ENCODE results near the gene DNAJB2. TPM values are rescaled to one million over a fixed set of nuclear protein-coding genes. Genes with fewer than 3 reads are reported as not detected.
"Not testable (repeated sequence)": the region's sequence is repeated elsewhere in the genome, so short reads cannot be mapped to it uniquely, and the experiment has no call there.

The DNAJB2 gene
- total RNA-seq, 4 donors from 2014 or later, result 30.3 to 72.6 (median 35.1) TPM

- DNase-seq, result no peak
- Histone ChIP-seq H3K4me3 (peak overlapping the region in 2 of 4 donors; percentile 12 to 30), H3K9me3 (no peaks in the 10 kb centered on the region), H3K4me1 (peaks cover 27 to 80% (median 44%) of the 10 kb centered on the region in 3 donors), H3K27ac (peak overlapping the region; percentile 66 to 86 (median 82)), H3K27me3 (no peaks in the 10 kb centered on the region), H3K36me3 (peaks cover 0 to 49% (median 6%) of the 10 kb centered on the region in 3 donors)
- 20 to 50% methylated on average over 2 to 9 of the region's 17 CpGs for WGBS, 2 donors
- TF ChIP-seq CTCF (IDR thresholded peaks at IDR 0.05) (no peak), POLR2A (IDR thresholded peaks at IDR 0.05) (no peak)
- intact Hi-C loops (cut with DNase I), result no loop called here
These were observed 6.8 kb downstream of the DNAJB2 start for GRCh38 chr2:219285894-219286425.

DNA sequence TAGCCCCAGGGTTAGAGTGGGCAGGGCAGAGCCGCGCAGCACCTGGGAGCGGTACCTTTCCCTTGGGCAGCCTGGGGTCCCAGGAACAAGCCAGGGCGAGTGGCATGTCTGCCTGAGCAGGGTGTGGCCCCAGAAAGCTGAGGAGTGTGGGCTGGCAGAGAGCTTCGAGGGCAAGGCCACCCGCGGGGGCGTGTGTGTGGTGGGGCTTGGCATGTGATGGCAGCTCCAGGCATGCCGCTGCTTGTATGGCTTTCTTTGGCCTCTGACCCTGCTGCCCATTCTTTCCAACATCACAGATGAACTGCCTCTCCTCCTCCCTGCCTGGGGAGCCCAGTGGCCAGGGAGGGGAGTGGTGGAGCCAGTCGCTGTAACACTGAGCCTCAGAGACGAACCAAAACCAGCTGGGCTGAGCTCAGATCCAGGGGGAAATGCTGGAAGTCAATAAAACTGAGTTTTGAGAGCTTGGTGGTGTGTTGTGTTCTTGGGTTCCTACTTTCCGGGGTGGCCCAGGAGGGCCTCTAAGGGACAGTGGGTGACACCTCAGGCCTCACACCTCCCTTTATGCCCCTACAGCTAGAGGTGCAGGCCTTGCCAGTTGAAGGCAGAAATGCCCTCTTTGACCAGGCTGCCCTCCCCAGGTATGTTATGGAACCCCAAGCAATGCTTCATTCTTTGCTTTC is 7.4 kb downstream of the DNAJB2 start:
- TF ChIP-seq CTCF (IDR thresholded peaks at IDR 0.05), result no peak
- TF ChIP-seq POLR2A (IDR thresholded peaks at IDR 0.05), result no peak
- 20% methylated on average over 5 of the region's 12 CpGs; no CpG with 5 or more reads in 1 of the 2 donors for WGBS, 2 donors

GRCh38 chr2:219287116-219287440 is 7.9 kb downstream of the DNAJB2 start:
- H3K27me3 ChIP-seq; H3K4me3 ChIP-seq; intact Hi-C loops (cut with DNase I); DNase-seq; H3K9me3 ChIP-seq: not testable (repeated sequence)
- H3K36me3 ChIP-seq, result peaks cover 0 to 38% (median 6%) of the 10 kb centered on the region in 3 donors
- H3K27ac ChIP-seq, result peak overlapping the region; percentile 66 to 86 (median 82)
- H3K4me1 ChIP-seq, result peaks cover 27 to 78% (median 44%) of the 10 kb centered on the region in 3 donors
- 65 to 71% methylated on average over 2 to 4 of the region's 6 CpGs for WGBS, 2 donors

More for the DNA sequence above, 7.4 kb downstream of the DNAJB2 start:
- Histone ChIP-seq H3K4me3 (peak overlapping the region in 2 of 4 donors; percentile 12 to 21), H3K27ac (peak overlapping the region; percentile 66 to 86 (median 82)), H3K9me3 (no peaks in the 10 kb centered on the region), H3K27me3 (no peaks in the 10 kb centered on the region), H3K36me3 (peaks cover 0 to 43% (median 6%) of the 10 kb centered on the region in 3 donors), H3K4me1 (peaks cover 27 to 78% (median 44%) of the 10 kb centered on the region in 3 donors)
- DNase-seq, result no peak
- intact Hi-C loops (cut with DNase I), result no loop called here

DNA sequence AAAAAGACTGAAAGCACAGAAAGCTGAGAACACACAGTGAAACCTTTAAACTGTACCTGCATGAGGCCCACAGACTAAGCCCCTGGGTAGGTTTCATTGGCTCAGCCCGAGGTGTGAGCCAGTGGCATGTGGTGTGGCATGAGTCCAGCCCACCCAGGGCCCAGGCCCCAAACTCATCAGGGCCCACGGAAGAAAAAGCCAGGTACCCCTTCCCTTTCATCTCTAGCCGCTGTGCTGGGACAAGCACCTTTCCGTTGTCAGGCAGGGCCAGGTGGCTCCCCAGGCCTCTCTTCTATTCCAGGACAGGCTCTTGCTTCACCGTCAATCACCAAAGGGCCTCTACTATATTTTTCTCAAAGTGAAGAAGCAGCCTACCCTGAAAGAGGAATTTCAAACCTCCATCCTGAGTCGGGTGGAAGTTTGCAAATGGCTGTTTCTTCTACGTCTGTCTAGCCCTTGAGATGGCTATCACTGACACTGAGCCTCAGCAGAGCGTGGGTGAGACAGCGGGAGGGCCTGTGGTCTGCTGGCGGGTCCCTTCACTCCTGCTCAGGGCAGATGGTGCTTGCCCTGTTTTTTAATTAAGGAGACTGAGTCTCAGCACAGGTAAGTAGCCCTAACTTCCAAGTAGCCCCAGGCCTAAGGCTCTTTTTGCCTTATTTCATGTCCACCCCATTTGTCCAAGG is 8.6 kb downstream of the DNAJB2 start:
- intact Hi-C loops (cut with DNase I), result no loop called here
- TF ChIP-seq POLR2A (IDR thresholded peaks at IDR 0.05) (no peak), CTCF (IDR thresholded peaks at IDR 0.05) (no peak)
- WGBS, 2 donors, result 74 to 86% methylated on average over 4 to 9 of the region's 10 CpGs
- H3K9me3 ChIP-seq, result no peaks in the 10 kb centered on the region
- no peaks in the 10 kb centered on the region for H3K27me3 ChIP-seq
- no peak overlapping the region for H3K4me3 ChIP-seq
- peaks cover 27 to 74% (median 44%) of the 10 kb centered on the region in 3 donors for H3K4me1 ChIP-seq
- H3K27ac ChIP-seq, result peak overlapping the region; percentile 48 to 84 (median 72)
- H3K36me3 ChIP-seq, result peaks cover 0 to 32% (median 6%) of the 10 kb centered on the region in 3 donors
- DNase-seq, result no peak

DNA sequence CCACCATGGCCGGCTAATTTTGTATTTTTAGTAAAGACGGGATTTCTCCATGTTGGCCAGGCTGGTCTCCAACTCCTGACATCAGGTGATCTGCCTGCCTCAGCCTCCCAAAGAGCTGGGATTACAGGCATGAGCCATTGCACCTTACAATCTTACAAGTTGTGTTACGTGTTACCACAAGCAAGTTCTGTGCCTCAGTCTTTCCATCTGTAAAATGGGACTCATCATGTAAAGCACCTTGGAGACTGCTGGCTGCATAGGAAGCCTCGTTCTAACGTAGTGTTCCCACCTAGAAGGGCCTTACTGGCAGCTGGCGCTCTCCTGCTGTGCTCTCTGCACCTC is 10.0 kb downstream of the DNAJB2 start:
- H3K9me3 ChIP-seq, result no peaks in the 10 kb centered on the region
- H3K4me1 ChIP-seq, result peaks cover 29 to 66% (median 46%) of the 10 kb centered on the region in 3 donors
- peaks cover 0 to 18% (median under 1%) of the 10 kb centered on the region in 3 donors for H3K36me3 ChIP-seq
- no peak for TF ChIP-seq CTCF (IDR thresholded peaks at IDR 0.05)
- no peak for TF ChIP-seq POLR2A (IDR thresholded peaks at IDR 0.05)
- 60 to 76% methylated on average over 3 to 5 of the region's 6 CpGs for WGBS, 2 donors
- intact Hi-C loops (cut with DNase I), result no loop called here
- DNase-seq, result no peak
- no peaks in the 10 kb centered on the region for H3K27me3 ChIP-seq
- H3K4me3 ChIP-seq, result no peak overlapping the region
- peak overlapping the region in 3 of 4 donors; percentile 76 to 86 (median 79) for H3K27ac ChIP-seq

Measured in esophagus squamous epithelium (tissue), 5 donors.